SK-N-SH treated with all-trans-retinoic acid at 6 μM for 48 hours (cell line): ENCODE results near the gene RALGAPB.

Experiments used
- ATAC-seq: fragments of 200-7000 bp; cut with Tn5 transposase; 3 replicates; pipeline ENCODE4 v1.9.1; 2020; ENCODE audit warnings: mild to moderate bottlenecking, moderate library complexity
- ARNTL ChIP-seq: fragments of 450-650 bp; formaldehyde crosslinking; IDR thresholded peaks from 2 replicates; pipeline ENCODE4 v1.5.0; 2020; ENCODE audit warnings: low read depth, mild to moderate bottlenecking, moderate library complexity, borderline replicate concordance
- BACH2 ChIP-seq: fragments of 250-450 bp; sonication (Bioruptor Pico); IDR thresholded peaks from 2 replicates; pipeline ENCODE4 v1.9.0; 2021; ENCODE audit warnings: mild to moderate bottlenecking, borderline replicate concordance
- CREB5 ChIP-seq: fragments of 250-450 bp; sonication (Bioruptor Pico); IDR thresholded peaks from 2 replicates; pipeline ENCODE4 v1.5.1; 2020; ENCODE audit warnings: low read depth, mild to moderate bottlenecking, moderate library complexity
- CSDC2 ChIP-seq: fragments of 250-450 bp; sonication (Bioruptor Pico); IDR thresholded peaks from 2 replicates; pipeline ENCODE4 v1.5.0; 2020; ENCODE audit warnings: mild to moderate bottlenecking, moderate library complexity
- CSRNP3 ChIP-seq: fragments of 250-450 bp; sonication (Bioruptor Pico); IDR thresholded peaks from 2 replicates; pipeline ENCODE4 v1.5.1; 2021; ENCODE audit warnings: mild to moderate bottlenecking, moderate library complexity
- ESRRG ChIP-seq: fragments of 250-450 bp; sonication (Bioruptor Pico); IDR thresholded peaks from 2 replicates; pipeline ENCODE4 v1.6.1; 2021; ENCODE audit warnings: mild to moderate bottlenecking
- GLIS3 ChIP-seq: fragments of 250-450 bp; sonication (Bioruptor Pico); IDR thresholded peaks from 2 replicates; pipeline ENCODE4 v1.5.0; 2020; ENCODE audit warnings: mild to moderate bottlenecking, moderate library complexity
- ISL1 ChIP-seq: fragments of 250-450 bp; sonication (Bioruptor Pico); IDR thresholded peaks from 2 replicates; pipeline ENCODE4 v2.1.2; 2022; ENCODE audit warnings: mild to moderate bottlenecking, moderate library complexity
- OSR1 ChIP-seq: fragments of 250-450 bp; sonication (Bioruptor Pico); IDR thresholded peaks from 2 replicates; pipeline ENCODE4 v1.8.0; 2022; ENCODE audit warnings: moderate library complexity, mild to moderate bottlenecking, inconsistent platforms
- POU6F1 ChIP-seq: fragments of 250-450 bp; sonication (Bioruptor Pico); IDR thresholded peaks from 2 replicates; pipeline ENCODE4 v1.8.0; 2021; ENCODE audit warnings: low read depth, mild to moderate bottlenecking, moderate library complexity, borderline replicate concordance
- PPARA ChIP-seq: fragments of 250-450 bp; sonication (Bioruptor Pico); IDR thresholded peaks from 2 replicates; pipeline ENCODE4 v1.5.0; 2020; ENCODE audit warnings: mild to moderate bottlenecking, borderline replicate concordance
- RARB ChIP-seq: fragments of 250-450 bp; sonication (Bioruptor Pico); IDR thresholded peaks from 2 replicates; pipeline ENCODE4 v1.8.0; 2021; ENCODE audit warnings: mild to moderate bottlenecking, moderate library complexity
- SNAI2 ChIP-seq: fragments of 250-450 bp; sonication (Bioruptor Pico); IDR thresholded peaks from 2 replicates; pipeline ENCODE4 v1.5.0; 2020; ENCODE audit warnings: mild to moderate bottlenecking, moderate library complexity
- TOX ChIP-seq: fragments of 250-450 bp; sonication (Bioruptor Pico); IDR thresholded peaks from 2 replicates; pipeline ENCODE4 v1.8.0; 2021; ENCODE audit warnings: mild to moderate bottlenecking, moderate library complexity, borderline replicate concordance
- TSHZ2 ChIP-seq: fragments of 250-450 bp; sonication (Bioruptor Pico); IDR thresholded peaks from 2 replicates; pipeline ENCODE4 v1.5.0; 2020; ENCODE audit warnings: mild to moderate bottlenecking, moderate library complexity
- ZC3H10 ChIP-seq: fragments of 250-450 bp; sonication (Bioruptor Pico); IDR thresholded peaks from 2 replicates; pipeline ENCODE4 v1.5.1; 2021; ENCODE audit warnings: mild to moderate bottlenecking, moderate library complexity
- ZFP30 ChIP-seq: fragments of 450-650 bp; formaldehyde crosslinking; IDR thresholded peaks from 2 replicates; pipeline ENCODE4 v1.5.0; 2022; ENCODE audit warnings: mild to moderate bottlenecking, moderate library complexity
- ZNF565 ChIP-seq: fragments of 450-650 bp; formaldehyde crosslinking; conservative IDR thresholded peaks from 2 replicates; pipeline ENCODE4 v1.5.0; 2020; ENCODE audit warnings: low read depth, mild to moderate bottlenecking, moderate library complexity
- ZNF70 ChIP-seq: fragments of 450-650 bp; formaldehyde crosslinking; IDR thresholded peaks from 2 replicates; pipeline ENCODE4 v1.5.0; 2020; ENCODE audit warnings: mild to moderate bottlenecking, moderate library complexity
- ZNF8 ChIP-seq: fragments of 450-650 bp; formaldehyde crosslinking; IDR thresholded peaks from 2 replicates; pipeline ENCODE4 v1.5.0; 2020; ENCODE audit warnings: mild to moderate bottlenecking, moderate library complexity

RALGAPB gene

GRCh38 chr20:38589351-38589750 is 116.7 kb downstream of the RALGAPB start:
- TF ChIP-seq ZC3H10 (no peak), ARNTL (no peak)
- TF ChIP-seq, all 23 proteins: peak for 0
- ATAC-seq = no peak

- TF ChIP-seq BACH2 (CRISPR knock-in tag) = no peak
- no peak for TF ChIP-seq ZNF565 (CRISPR knock-in tag)
- TF ChIP-seq ARNTL = no peak
- no peak for TF ChIP-seq PPARA (CRISPR knock-in tag)
- no peak for TF ChIP-seq ZNF8 (CRISPR knock-in tag)
- no peak for TF ChIP-seq ZC3H10
- TF ChIP-seq SNAI2 (CRISPR knock-in tag) = no peak
- no peak for TF ChIP-seq GLIS3
- no peak for TF ChIP-seq TOX
- TF ChIP-seq TSHZ2 (CRISPR knock-in tag) = no peak
- no peak for TF ChIP-seq RARB (CRISPR knock-in tag)
- no peak; the same call in 2 of the 3 replicates for ATAC-seq
These were observed 117.5 kb downstream of the RALGAPB start for GRCh38 chr20:38589967-38590675.

GRCh38 chr20:38590676-38591473 is 118.2 kb downstream of the RALGAPB start:
- ATAC-seq = peak; percentile 59
- no peak for TF ChIP-seq CSDC2 (CRISPR knock-in tag)
- no peak for TF ChIP-seq ISL1
- no peak for TF ChIP-seq TSHZ2 (CRISPR knock-in tag)
- TF ChIP-seq ESRRG (CRISPR knock-in tag) = no peak
- TF ChIP-seq, all 23 proteins: peak for 0

GRCh38 chr20:38591474-38592410 is 119.1 kb downstream of the RALGAPB start:
- ATAC-seq = no peak
- TF ChIP-seq TOX (no peak), ZFP30 (no peak), ESRRG (CRISPR knock-in tag) (no peak), ZC3H10 (no peak), CSDC2 (CRISPR knock-in tag) (no peak), ZNF70 (CRISPR knock-in tag) (no peak), OSR1 (CRISPR knock-in tag) (no peak), CREB5 (CRISPR knock-in tag) (no peak), TSHZ2 (CRISPR knock-in tag) (no peak), ARNTL (no peak), CSRNP3 (CRISPR knock-in tag) (no peak), POU6F1 (CRISPR knock-in tag) (no peak)
